ENCODE measurements around the gene RALB. TPM values are rescaled to one million over a fixed set of nuclear protein-coding genes. Genes with fewer than 3 reads are reported as not detected.
A peak's percentile ranks its signal among the peaks of the same experiment; 100 is the strongest.

Gene RALB
- total RNA-seq, 1 experiment from 2014 or later: 24.6 TPM

DNA sequence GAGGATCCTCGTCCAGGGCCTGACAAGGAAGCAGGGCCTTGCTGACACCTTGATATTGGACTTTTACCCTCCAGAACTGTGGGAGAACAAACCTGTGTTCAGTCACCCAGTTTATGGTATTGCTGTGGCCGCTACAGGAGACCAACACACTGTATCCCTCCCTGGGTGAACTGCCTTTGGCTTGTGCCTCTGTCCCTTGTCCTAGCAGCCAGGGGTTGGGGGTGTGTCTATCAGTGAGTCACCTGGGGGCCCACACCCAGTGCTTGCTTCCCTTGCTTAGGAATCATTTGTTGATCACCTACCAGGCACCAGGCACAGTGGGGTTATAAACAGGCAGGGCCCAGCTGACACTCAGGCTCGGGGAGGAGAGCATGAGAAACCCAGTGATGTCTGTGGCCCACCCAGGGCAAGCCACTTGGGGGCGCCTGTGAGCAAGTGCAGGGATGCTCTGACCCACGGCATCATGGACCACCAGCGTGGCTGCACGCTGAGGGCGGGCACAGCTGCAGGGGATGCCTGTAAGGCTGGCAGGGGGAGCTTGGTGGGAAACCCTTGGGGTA, 46.5 kb upstream of the RALB start:
- Histone ChIP-seq H3K4ac (ENCODE audit: low read depth, low read length) (no peak overlapping the region), H2BK12ac (ENCODE audit: insufficient read length, low read depth, low read length) (no peak overlapping the region), H3K9ac (ENCODE audit: extremely low read depth, insufficient read length, low read length) (no peak overlapping the region), H3K18ac (ENCODE audit: insufficient read length, low read depth, low read length) (no peak overlapping the region), H2BK20ac (ENCODE audit: low read depth, low read length, poor library complexity, severe bottlenecking) (no peak overlapping the region), H2BK5ac (ENCODE audit: insufficient read length, low read length) (no peak overlapping the region), H4K5ac (ENCODE audit: insufficient read length, low read depth, low read length) (no peak overlapping the region), H3K9me3 (ENCODE audit: control insufficient read depth, low read depth, low read length) (no peaks in the 10 kb centered on the region), H2BK15ac (ENCODE audit: low read depth, low read length) (no peak overlapping the region), H3K27ac (ENCODE audit: insufficient read length, low read depth, low read length) (no peak overlapping the region), H4K20me1 (ENCODE audit: control insufficient read depth, insufficient read depth, insufficient read length) (no peaks in the 10 kb centered on the region), H3K79me1 (ENCODE audit: insufficient read depth, low read depth, low read length, poor library complexity, severe bottlenecking) (no peaks in the 10 kb centered on the region), H3K23me2 (ENCODE audit: insufficient read length, low read depth, low read length, poor library complexity, severe bottlenecking) (no peaks in the 10 kb centered on the region), H3K79me2 (ENCODE audit: insufficient read depth, low read length) (no peaks in the 10 kb centered on the region), H3K27me3 (ENCODE audit: insufficient read depth, low read length) (no peaks in the 10 kb centered on the region), H3K23ac (ENCODE audit: insufficient read length, low read depth, low read length) (no peak overlapping the region), H3K56ac (ENCODE audit: insufficient read length, low read depth, low read length) (no peak overlapping the region), H2AFZ (ENCODE audit: low read length) (no peak overlapping the region), H3K14ac (ENCODE audit: insufficient read depth, low read length) (no peak overlapping the region), H4K8ac (replicated peaks; ENCODE audit: insufficient read length, low read depth, low read length) (no peak overlapping the region), H2BK120ac (ENCODE audit: low read depth, low read length, poor library complexity, severe bottlenecking) (no peak overlapping the region), H2AK5ac (ENCODE audit: insufficient read length, low read length) (no peak overlapping the region), H3K4me2 (ENCODE audit: insufficient read depth, insufficient read length, low read length) (no peak overlapping the region), H3K4me1 (ENCODE audit: insufficient read depth, low read length) (peaks cover 3% of the 10 kb centered on the region; the same call in 1 of the 2 replicates), H4K91ac (ENCODE audit: insufficient read length, low read depth, low read length) (no peak overlapping the region), H3T11ph (ENCODE audit: low read length) (no peak overlapping the region)
- no peak overlapping the region for H3K4me3 Mint-ChIP-seq
- no peaks in the 10 kb centered on the region for H3K36me3 Mint-ChIP-seq (ENCODE audit: insufficient read depth in 1 of 3, low read depth in 3 of 3)
- WGBS (ENCODE audit: extremely low coverage, insufficient read length, low lambda C conversion rate): no CpG with 5 or more reads among the region's 8 CpGs
- no peaks in the 10 kb centered on the region for H3K27me3 Mint-ChIP-seq (ENCODE audit: low read depth)
- H3K4me1 Mint-ChIP-seq: peaks cover 4 to 8% of the 10 kb centered on the region in 2 experiments; a peak in 3 of 4 replicates
- H3K27ac Mint-ChIP-seq: no peak overlapping the region
- peak; percentile 79 for DNase-seq
- TF ChIP-seq, protein P1, sequence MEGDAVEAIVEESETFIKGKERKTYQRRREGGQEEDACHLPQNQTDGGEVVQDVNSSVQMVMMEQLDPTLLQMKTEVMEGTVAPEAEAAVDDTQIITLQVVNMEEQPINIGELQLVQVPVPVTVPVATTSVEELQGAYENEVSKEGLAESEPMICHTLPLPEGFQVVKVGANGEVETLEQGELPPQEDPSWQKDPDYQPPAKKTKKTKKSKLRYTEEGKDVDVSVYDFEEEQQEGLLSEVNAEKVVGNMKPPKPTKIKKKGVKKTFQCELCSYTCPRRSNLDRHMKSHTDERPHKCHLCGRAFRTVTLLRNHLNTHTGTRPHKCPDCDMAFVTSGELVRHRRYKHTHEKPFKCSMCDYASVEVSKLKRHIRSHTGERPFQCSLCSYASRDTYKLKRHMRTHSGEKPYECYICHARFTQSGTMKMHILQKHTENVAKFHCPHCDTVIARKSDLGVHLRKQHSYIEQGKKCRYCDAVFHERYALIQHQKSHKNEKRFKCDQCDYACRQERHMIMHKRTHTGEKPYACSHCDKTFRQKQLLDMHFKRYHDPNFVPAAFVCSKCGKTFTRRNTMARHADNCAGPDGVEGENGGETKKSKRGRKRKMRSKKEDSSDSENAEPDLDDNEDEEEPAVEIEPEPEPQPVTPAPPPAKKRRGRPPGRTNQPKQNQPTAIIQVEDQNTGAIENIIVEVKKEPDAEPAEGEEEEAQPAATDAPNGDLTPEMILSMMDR (conservative IDR thresholded peaks at IDR 0.05): peak; percentile 93
- H3K9me3 Mint-ChIP-seq: no peaks in the 10 kb centered on the region

Measured in H9 (cell line).